ES-I3 (cell line): ENCODE results near the gene TMEM132D.
"Not testable (repeated sequence)": the region's sequence is repeated elsewhere in the genome, so short reads cannot be mapped to it uniquely, and the experiment has no call there.

Experiments
- H3K36me3 ChIP-seq: 2 replicates; pipeline ENCODE4 v1.6.1; 2013; ENCODE audit warnings: mild to moderate bottlenecking, low read length, control low read depth, moderate library complexity; ENCODE audit not compliant: insufficient read depth
- H3K4me1 ChIP-seq: 2 replicates; pipeline ENCODE4 v1.6.1; 2013; ENCODE audit warnings: mild to moderate bottlenecking, control low read depth, low read length; ENCODE audit not compliant: insufficient read depth
- H3K9ac ChIP-seq: 2 replicates; pipeline ENCODE4 v1.6.1; 2013; ENCODE audit warnings: low read depth, mild to moderate bottlenecking, low read length, moderate library complexity
- H3K9me3 ChIP-seq: 2 replicates; pipeline ENCODE4 v1.6.1; 2013; ENCODE audit warnings: mild to moderate bottlenecking, low read length, moderate library complexity; ENCODE audit not compliant: control insufficient read depth, insufficient read depth

The TMEM132D gene

DNA sequence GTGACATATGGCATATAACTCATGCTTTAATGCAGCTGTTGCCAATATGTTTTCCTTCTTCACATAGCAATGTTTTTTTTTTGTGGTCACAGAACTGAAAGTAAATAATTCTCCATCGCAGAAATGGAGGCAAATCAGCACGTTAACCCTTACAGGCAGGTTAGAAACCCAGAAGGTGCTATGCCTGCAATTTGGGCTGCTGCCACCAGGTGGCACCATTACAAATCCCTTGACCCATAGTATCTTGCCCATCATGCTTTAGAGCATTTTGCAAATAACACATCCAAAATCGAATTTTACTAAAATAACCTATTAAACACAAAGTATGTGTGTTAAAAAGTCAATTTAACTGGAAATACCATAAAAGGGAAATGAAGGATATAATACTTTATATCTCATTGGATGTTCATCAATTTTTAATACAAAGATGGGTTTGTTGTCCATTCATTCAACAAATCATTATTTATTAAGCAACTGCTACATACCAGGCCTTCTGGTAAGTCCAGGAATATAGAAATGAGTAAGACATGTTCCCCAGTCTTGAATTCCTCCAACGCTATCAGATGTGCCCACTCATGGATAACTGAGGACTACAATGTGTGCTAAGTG lies 710.5 kb downstream of the TMEM132D start:
- Histone ChIP-seq H3K4me1 (no peaks in the 10 kb centered on the region), H3K9me3 (no peaks in the 10 kb centered on the region), H3K9ac (no peak overlapping the region), H3K36me3 (no peaks in the 10 kb centered on the region; the same call in 1 of the 2 replicates)

DNA sequence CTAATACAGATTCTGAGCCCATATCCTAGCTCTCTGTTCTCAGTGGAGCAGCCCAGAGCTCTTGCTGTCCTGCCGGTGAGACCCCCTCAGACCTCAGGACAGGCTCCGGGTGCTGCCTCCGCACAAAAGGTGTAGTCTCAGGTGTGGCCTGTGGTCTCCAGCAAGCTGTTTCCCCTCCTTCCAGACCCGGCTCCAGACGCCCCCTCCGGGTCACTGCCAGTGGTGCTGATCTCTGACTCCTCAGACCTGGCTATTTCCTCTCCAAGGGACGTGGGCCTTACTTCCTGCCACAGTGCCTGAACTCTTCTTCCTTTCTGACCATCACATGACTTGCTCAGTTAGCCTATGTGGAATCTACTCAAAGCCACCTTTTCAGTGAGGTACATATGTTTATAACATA lies 713.0 kb downstream of the TMEM132D start:
- H3K9me3 ChIP-seq = peaks cover 5% of the 10 kb centered on the region; the same call in 1 of the 2 replicates
- H3K36me3 ChIP-seq = no peaks in the 10 kb centered on the region; the same call in 1 of the 2 replicates
- H3K4me1 ChIP-seq = no peaks in the 10 kb centered on the region
- no peak overlapping the region for H3K9ac ChIP-seq

DNA sequence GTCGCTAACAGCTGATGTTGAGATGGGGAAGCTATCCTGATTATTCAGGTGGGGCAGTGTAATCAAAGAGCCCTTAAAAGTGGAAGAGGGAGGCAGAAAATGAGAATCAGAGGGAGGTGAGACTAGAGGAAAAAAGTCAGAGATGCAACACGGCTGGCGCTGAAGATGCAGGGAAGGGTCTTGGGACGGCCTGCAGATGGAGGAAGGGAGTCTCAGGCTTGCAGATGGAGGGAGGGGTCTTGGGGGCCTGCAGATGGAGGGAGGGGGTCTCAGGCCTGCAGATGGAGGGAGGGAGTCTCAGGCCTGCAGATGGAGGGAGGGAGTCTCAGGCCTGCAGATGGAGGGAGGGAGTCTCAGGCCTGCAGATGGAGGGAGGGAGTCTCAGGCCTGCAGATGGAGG lies 713.9 kb downstream of the TMEM132D start:
- not testable (repeated sequence) for H3K9me3 ChIP-seq, H3K4me1 ChIP-seq, H3K36me3 ChIP-seq, H3K9ac ChIP-seq

DNA sequence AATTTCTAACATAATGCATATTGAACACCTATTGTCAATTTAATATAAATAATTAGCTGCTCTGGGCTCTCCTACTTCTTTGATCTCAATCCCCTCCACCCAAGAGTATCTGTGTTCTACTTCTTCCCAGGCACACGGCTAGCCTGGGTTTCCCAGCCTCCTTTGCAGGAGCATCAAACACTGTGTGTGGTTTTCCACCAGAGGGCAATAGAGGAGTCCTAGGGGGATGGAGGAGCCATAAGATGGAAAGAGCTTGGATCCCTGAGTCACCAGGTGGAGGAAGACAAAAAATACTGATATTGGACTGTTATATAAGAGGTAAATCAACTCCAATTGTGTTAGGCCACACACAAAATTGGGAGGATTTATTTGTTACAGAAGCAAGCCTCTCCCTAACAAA lies 716.9 kb downstream of the TMEM132D start:
- no peaks in the 10 kb centered on the region; the same call in 1 of the 2 replicates for H3K36me3 ChIP-seq
- peaks cover 5% of the 10 kb centered on the region; the same call in 1 of the 2 replicates for H3K9me3 ChIP-seq
- no peak overlapping the region for H3K9ac ChIP-seq
- no peaks in the 10 kb centered on the region for H3K4me1 ChIP-seq

DNA sequence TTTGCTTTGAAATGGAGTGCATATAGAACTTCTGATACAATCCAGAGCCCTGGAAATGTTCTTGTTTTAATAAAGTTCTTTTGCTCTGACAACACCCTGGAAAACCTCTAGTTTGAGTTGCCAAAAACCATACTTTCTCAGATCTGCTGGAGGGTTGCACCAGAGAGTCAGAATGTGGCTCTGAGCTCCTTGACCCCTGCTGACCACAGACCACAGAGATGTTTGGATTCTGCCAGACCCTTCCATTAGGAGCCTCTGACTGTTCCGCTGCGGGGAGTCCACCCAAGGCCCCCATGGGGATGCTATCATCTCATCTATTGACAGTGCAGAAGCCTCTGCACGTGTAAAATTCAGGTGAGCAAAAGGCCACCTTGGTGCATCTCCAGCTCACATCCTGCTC lies 718.0 kb downstream of the TMEM132D start:
- peaks cover 5% of the 10 kb centered on the region; the same call in 1 of the 2 replicates for H3K9me3 ChIP-seq
- no peaks in the 10 kb centered on the region for H3K4me1 ChIP-seq

DNA sequence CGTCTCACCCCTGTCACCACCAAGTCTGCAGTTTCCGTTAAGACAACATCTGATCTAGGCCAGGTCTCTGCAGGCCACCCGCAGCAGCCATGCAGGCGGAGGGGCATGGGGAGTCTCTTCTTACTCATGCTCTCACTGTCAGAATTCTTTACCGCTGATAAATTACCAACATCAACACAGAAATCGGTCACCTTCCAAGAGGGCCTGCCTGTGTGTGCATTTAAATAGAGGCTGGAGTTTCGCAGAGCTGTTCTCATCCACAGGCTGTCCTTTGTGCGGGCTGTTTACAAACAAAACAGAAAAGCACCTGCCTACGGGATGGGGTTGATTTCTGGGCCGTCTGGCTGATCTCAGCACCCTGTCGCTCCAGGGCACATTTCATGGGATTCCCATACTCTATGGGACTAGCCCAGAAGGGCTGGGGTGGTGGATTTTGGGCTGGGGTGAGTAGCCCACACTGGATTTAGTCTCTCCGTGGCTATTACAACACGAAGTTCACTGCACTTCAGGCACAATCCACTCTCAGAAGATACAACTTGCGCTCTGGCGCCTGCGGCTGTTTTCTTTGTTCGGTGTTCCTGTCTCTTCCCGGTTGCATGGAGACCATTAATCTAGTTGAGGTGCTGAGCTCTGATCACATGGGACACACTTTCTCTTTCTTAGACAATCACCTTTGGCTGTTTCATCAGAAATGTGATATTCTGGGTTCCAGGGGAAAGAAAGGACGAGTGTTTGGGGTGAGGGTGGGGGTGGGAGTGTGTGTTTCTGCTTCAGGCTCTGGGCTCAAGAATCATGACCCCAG lies 719.5 kb downstream of the TMEM132D start:
- no peak overlapping the region for H3K9ac ChIP-seq
- peaks cover 5% of the 10 kb centered on the region; the same call in 1 of the 2 replicates for H3K9me3 ChIP-seq
- H3K4me1 ChIP-seq = no peaks in the 10 kb centered on the region
- no peaks in the 10 kb centered on the region for H3K36me3 ChIP-seq

More for the DNA sequence above, 718.0 kb downstream of the TMEM132D start:
- H3K9ac ChIP-seq = no peak overlapping the region
- H3K36me3 ChIP-seq = no peaks in the 10 kb centered on the region

DNA sequence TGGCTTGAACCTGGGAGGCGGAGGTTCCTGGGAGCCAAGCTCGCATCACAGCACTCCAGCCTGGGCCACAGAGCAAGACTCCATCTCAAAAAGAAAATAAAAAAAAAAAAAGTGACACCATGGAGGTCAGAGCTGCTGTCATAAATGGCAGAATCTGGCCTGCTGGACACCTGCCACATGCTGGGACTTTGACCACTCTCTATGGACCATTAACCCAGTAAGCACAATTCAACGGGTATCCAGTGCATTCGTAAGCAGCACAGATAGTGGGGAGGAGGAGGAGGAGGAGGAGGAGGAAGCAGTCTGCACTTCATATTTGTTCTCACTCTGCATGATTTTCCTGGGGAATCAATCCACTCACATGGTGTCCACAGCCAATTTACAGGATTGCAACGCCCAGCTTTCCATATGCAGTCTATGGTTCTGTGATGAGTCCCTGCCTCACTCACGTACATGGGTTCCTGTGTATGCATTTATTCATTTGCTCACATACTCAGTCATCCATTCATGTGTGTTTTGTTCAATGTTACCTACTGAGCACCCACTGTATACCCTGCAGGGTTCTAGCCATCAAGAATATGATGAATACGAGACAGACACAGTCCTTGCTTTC lies 723.8 kb downstream of the TMEM132D start:
- no peaks in the 10 kb centered on the region for H3K9me3 ChIP-seq
- no peaks in the 10 kb centered on the region for H3K36me3 ChIP-seq
- H3K4me1 ChIP-seq = no peaks in the 10 kb centered on the region
- no peak overlapping the region for H3K9ac ChIP-seq

DNA sequence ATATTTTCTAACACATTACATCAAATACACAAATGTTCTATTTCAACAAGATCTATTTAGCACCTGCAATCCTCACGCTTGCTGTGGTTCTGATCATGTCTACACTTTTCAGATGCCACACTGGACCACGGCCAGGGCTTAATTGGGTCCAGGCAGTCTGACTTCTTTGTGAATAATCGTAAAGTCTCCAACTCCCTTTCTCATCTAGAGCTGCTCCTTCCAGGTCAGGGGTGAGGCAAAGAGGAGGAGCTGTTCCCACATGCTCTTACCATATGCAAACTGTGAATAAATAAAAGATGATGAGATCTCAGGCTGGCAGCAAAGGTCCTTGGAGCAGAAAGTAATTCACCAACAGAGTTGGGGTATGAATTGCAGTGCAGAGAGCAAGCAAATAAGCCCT lies 733.9 kb downstream of the TMEM132D start:
- no peaks in the 10 kb centered on the region for H3K36me3 ChIP-seq
- no peaks in the 10 kb centered on the region for H3K4me1 ChIP-seq
- no peak overlapping the region for H3K9ac ChIP-seq
- H3K9me3 ChIP-seq = no peaks in the 10 kb centered on the region

DNA sequence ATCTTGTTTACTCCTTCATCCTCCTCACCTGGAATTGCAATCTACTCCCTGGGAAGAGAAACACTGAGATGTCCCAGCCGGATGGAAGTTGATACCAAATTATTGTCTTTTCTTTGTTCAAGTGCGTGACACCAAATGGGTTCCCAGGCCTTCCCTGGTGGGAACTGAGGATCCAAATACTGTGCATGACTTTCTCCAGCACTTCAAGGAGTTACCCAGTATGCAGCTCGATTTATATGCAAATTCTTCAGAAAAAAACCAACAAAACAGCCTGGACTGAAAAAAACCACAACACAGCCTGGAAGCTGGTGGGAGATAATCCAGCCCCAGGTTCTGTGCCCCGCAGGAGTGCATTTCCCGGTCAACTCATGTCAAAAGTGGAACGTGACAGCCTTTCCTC lies 740.0 kb downstream of the TMEM132D start:
- Histone ChIP-seq H3K4me1 (0 out of 2 replicates have a peak, but pooled peaks cover 3% of the 10 kb centered on the region), H3K9ac (no peak overlapping the region), H3K9me3 (no peaks in the 10 kb centered on the region), H3K36me3 (no peaks in the 10 kb centered on the region)

DNA sequence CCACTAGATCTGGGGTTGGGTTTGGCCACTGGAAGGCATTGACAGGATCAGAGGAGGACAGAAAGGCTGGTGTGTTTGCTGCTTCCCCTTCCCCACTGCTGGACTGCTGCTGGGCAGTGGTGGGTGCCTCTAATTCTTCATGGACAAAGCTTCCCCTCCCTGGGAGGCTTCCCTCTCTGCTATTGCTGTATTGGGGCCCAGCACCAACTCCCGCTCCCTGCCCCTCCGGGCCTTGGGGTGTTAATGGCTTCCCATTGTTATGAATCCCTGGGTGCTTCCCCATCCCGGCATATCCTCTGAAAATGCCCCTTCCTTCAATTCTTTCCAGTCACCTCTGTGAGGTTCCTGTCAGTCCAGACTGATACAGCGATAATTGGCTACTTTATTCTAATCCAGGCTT lies 740.4 kb downstream of the TMEM132D start:
- Histone ChIP-seq H3K4me1 (0 out of 2 replicates have a peak, but pooled peaks cover 3% of the 10 kb centered on the region), H3K36me3 (no peaks in the 10 kb centered on the region), H3K9me3 (no peaks in the 10 kb centered on the region), H3K9ac (no peak overlapping the region)

DNA sequence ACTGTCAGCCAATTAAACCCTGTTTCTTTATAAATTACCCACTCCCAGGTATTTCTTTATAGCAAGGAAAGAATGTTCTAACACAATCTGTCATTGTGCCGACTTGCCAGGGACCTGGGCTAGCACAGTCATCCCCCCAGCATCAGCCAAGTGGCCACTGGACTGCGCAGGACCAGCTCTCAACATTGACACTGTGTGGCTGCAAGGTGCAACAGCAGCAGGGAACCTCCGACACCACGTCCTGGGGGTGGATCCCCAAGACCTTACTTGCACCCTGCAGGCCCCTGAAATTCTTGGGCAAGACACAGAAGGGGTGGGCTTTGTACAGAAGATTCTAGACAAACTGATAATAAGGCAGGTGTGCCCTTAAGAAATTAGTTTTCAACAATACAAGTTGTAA lies 741.0 kb downstream of the TMEM132D start:
- Histone ChIP-seq H3K36me3 (no peaks in the 10 kb centered on the region), H3K4me1 (0 out of 2 replicates have a peak, but pooled peaks cover 3% of the 10 kb centered on the region), H3K9ac (no peak overlapping the region), H3K9me3 (no peaks in the 10 kb centered on the region)

DNA sequence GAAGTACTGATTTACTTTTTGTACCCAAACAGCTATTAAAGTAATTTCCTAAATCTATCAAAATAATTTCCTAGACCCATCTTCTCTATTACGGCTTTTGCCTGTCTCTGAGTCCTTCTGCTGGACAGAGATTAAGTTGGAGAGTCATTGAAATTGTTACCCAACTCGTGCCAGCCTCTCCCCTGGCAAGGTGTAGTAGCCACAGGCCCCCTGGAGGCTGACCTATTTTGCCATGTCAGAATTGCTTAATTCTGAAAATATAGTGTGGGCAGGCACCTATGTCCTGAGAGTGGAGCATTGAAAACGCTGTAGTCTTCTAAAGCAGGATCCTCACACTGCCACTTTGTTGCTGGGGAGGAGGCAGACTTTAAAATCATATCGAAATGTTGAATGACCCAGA lies 742.3 kb downstream of the TMEM132D start:
- Histone ChIP-seq H3K9ac (no peak overlapping the region), H3K36me3 (no peaks in the 10 kb centered on the region), H3K4me1 (0 out of 2 replicates have a peak, but pooled peaks cover 3% of the 10 kb centered on the region), H3K9me3 (no peaks in the 10 kb centered on the region)

DNA sequence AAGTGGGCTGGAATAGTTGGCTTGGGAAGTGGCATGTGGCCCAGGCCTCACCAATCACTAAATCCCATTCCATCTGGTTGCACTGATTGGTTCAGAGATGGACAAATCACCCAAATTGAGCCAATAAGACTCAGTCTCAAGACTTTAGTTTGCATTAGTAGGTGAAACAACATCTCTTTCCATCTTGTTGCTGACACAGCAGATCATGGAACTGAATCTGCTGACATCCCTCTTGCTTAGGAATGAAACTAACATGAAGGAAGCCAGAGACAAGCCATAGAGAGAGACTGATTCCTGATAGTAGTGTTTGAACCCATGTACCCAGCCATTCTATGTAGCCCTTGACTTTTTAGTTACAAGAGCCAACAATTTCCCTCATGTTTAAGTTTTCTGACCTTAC lies 743.5 kb downstream of the TMEM132D start:
- H3K9ac ChIP-seq = no peak overlapping the region
- H3K9me3 ChIP-seq = no peaks in the 10 kb centered on the region

DNA sequence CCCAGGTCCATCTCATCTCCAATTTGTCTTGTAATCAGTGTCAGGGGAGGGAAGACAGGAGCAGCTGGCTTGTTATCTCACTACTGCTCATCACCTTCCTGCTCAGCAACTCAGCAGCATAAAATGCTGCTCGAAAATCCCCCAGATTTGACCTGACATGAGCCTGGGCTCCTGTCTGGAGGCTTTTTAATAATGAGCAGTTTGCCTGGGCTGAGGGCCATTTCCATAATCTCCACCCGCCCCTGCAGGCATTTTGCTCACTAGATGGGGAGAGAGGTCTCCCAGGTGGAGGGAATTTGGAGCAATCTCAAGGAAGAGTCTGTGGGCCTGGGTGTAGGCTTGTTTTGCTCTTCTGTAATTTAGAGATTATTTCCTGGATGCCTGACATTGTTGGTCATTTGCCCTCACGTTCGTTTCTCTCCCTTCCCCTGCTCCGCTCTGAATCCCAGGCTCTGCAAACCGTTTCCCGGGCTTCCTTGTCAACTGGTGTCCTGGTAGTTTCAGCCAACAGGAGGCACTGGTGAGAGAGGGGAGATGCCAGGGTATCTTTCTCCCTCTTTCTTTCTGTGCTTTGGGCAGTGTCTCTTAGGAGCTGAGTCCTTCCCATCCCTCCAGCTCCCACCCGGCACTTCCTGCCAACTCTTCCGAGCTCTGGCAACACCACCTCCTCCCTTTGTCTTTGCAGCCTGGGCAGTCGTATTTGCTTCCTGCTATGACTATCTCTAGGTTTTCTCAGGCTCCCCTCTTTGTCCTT lies 751.3 kb downstream of the TMEM132D start:
- Histone ChIP-seq H3K4me1 (peaks cover 10% of the 10 kb centered on the region), H3K9me3 (no peaks in the 10 kb centered on the region), H3K9ac (no peak overlapping the region), H3K36me3 (no peaks in the 10 kb centered on the region)

More for the DNA sequence above, 743.5 kb downstream of the TMEM132D start:
- H3K36me3 ChIP-seq = no peaks in the 10 kb centered on the region
- 0 out of 2 replicates have a peak, but pooled peaks cover 3% of the 10 kb centered on the region for H3K4me1 ChIP-seq
